Endothelial cell of umbilical vein (primary cell): Measurements from ENCODE around the gene RPL38. TPM values are rescaled to one million over a fixed set of nuclear protein-coding genes. Genes with fewer than 3 reads are reported as not detected.
"Not testable (repeated sequence)": the region's sequence is repeated elsewhere in the genome, so short reads cannot be mapped to it uniquely, and the experiment has no call there.

Source experiments
- BruUV-seq: library from RNA; stranded (reverse); fragments of 400-500 nt; replicated peaks from 2 replicates; lab custom pipeline; 2021; lab: Mats Ljungman, UMichigan
- CTCF ChIA-PET: fragments of 300-600, 350-600 bp; sonication (Branson Sonifier 250); formaldehyde crosslinking; loops from one replicate; lab custom pipeline; 2021; ENCODE audit warnings: antibody characterized with exemption, inconsistent platforms; lab: Charles Lee
- POLR2A ChIA-PET: fragments of 300-600, 350-600 bp; sonication (Branson Sonifier 250); formaldehyde crosslinking; loops from one replicate; lab custom pipeline; 2021; ENCODE audit warnings: antibody characterized with exemption, inconsistent platforms; lab: Charles Lee
- DNase-seq: peaks from one replicate; pipeline ENCODE4 v3.0.0-alpha.2; 2011; ENCODE audit warnings: low read depth, low spot score
- FAIRE-seq: peaks from 2 replicates; lab custom pipeline; 2011; peaks lifted over from hg19 to GRCh38; lab: Jason Lieb, UNC
- H2AFZ ChIP-seq: 2 replicates; pipeline ENCODE4 v1.6.0; 2012; ENCODE audit warnings: low read depth, low read length, control low read depth, inconsistent platforms
- H3K27ac ChIP-seq: 2 replicates; pipeline ENCODE4 v1.5.1; 2011; ENCODE audit warnings: low read depth, mild to moderate bottlenecking, control low read depth, low read length, moderate library complexity; ENCODE audit not compliant: insufficient read depth
- H3K27me3 ChIP-seq, 2 experiments: 2 replicates each; pipeline versions ENCODE4 v1.6.0 to v1.6.1; 2011; ENCODE audit warnings: low read length in 2 of 2, mixed read lengths in 1 of 2; ENCODE audit not compliant: control insufficient read depth in 2 of 2, insufficient read depth in 2 of 2
- H3K36me3 ChIP-seq, 2 experiments: 2 replicates in 1 of 2; 3 replicates in 1 of 2; pipeline ENCODE4 v1.5.1; 2011; ENCODE audit warnings: low read length in 2 of 2, mild to moderate bottlenecking in 1 of 2, moderate library complexity in 1 of 2; ENCODE audit not compliant: control insufficient read depth in 2 of 2, insufficient read depth in 2 of 2; ENCODE audit errors: extremely low read depth in 1 of 2
- H3K4me1 ChIP-seq: 3 replicates; pipeline ENCODE4 v1.5.1; 2011; ENCODE audit warnings: mild to moderate bottlenecking, low read length; ENCODE audit not compliant: control insufficient read depth, insufficient read depth; ENCODE audit errors: extremely low read depth
- H3K4me2 ChIP-seq: 2 replicates; pipeline ENCODE4 v1.6.1; 2011; ENCODE audit warnings: low read length, control low read depth, mixed read lengths; ENCODE audit not compliant: insufficient read depth
- H3K4me3 ChIP-seq, 3 experiments: fragments of 200-600 bp in 1 of 3; sonication (generic), shearing (Covaris generic) in 1 of 3; replicated peaks in 1 of 3; 2 replicates each; pipeline ENCODE4 v1.5.1; 2011 to 2016; ENCODE audit warnings: control low read depth in 3 of 3, low read length in 3 of 3, mild to moderate bottlenecking in 2 of 3, inconsistent platforms in 1 of 3, low read depth in 1 of 3, moderate library complexity in 1 of 3; ENCODE audit not compliant: insufficient read depth in 1 of 3
- H3K79me2 ChIP-seq: 2 replicates; pipeline ENCODE4 v1.6.0; 2012; ENCODE audit warnings: low read length, inconsistent platforms; ENCODE audit not compliant: control insufficient read depth, insufficient read depth
- H3K9ac ChIP-seq: replicated peaks from 2 replicates; pipeline ENCODE3; 2011; ENCODE audit warnings: low read length, control low read depth; ENCODE audit not compliant: insufficient read depth; ENCODE audit errors: extremely low read depth
- H3K9me1 ChIP-seq: replicated peaks from 3 replicates; pipeline ENCODE4 v1.6.0; 2011; ENCODE audit warnings: mild to moderate bottlenecking, low read length; ENCODE audit not compliant: control insufficient read depth, insufficient read depth; ENCODE audit errors: extremely low read depth
- H3K9me3 ChIP-seq: replicated peaks from 2 replicates; pipeline ENCODE4 v1.5.1; 2012; ENCODE audit warnings: low read length, inconsistent platforms; ENCODE audit not compliant: control insufficient read depth, insufficient read depth
- H4K20me1 ChIP-seq: replicated peaks from 2 replicates; pipeline ENCODE3; 2011; ENCODE audit warnings: mild to moderate bottlenecking, low read length; ENCODE audit not compliant: control insufficient read depth, insufficient read depth; ENCODE audit errors: extremely low read depth
- CTCF ChIP-seq, 2 donors: IDR thresholded peaks; 1 replicate in 1 of 2; 2 replicates in 1 of 2; pipeline ENCODE4 v1.5.1; 2011; ENCODE audit warnings: low read length in 2 of 2, mild to moderate bottlenecking in 2 of 2, moderate library complexity in 2 of 2, control low read depth in 1 of 2, inconsistent platforms in 1 of 2, low read depth in 1 of 2; ENCODE audit not compliant: insufficient read depth in 1 of 2; ENCODE audit errors: extremely low read depth in 1 of 2
- EZH2 ChIP-seq: IDR thresholded peaks from 2 replicates; pipeline ENCODE4 v1.6.1; 2012; ENCODE audit warnings: borderline replicate concordance, low read depth, mild to moderate bottlenecking, moderate library complexity, low read length, inconsistent platforms; ENCODE audit not compliant: severe bottlenecking
- FOS ChIP-seq: IDR thresholded peaks from 2 replicates; pipeline ENCODE4 v1.6.1; 2011; ENCODE audit warnings: mild to moderate bottlenecking, low read length, moderate library complexity, borderline replicate concordance; ENCODE audit not compliant: insufficient read depth
- GATA2 ChIP-seq: IDR thresholded peaks from 2 replicates; pipeline ENCODE4 v1.7.0; 2011; ENCODE audit warnings: low read depth, mild to moderate bottlenecking, moderate library complexity, mixed read lengths, low read length; ENCODE audit not compliant: insufficient read length, insufficient read depth
- JUN ChIP-seq: IDR thresholded peaks from 2 replicates; pipeline ENCODE4 v1.6.1; 2011; ENCODE audit warnings: borderline replicate concordance, low read depth; ENCODE audit not compliant: insufficient read length, insufficient read depth
- MAX ChIP-seq: IDR thresholded peaks from 2 replicates; pipeline ENCODE4 v1.6.1; 2011; ENCODE audit not compliant: insufficient read depth, insufficient read length
- MYC ChIP-seq: IDR thresholded peaks from one replicate; pipeline ENCODE4 v1.6.1; 2011; ENCODE audit warnings: mild to moderate bottlenecking, low read depth, low read length
- POLR2A ChIP-seq: IDR thresholded peaks from 2 replicates; pipeline ENCODE4 v1.6.1; 2012; ENCODE audit warnings: low read depth, mild to moderate bottlenecking, control low read depth, low read length
- POLR2AphosphoS5 ChIP-seq: IDR thresholded peaks from 2 replicates; pipeline ENCODE4 v1.6.1; 2012; ENCODE audit warnings: low read depth, mild to moderate bottlenecking, control low read depth, low read length, moderate library complexity; ENCODE audit not compliant: insufficient read depth
- dilution Hi-C: fragments of 300-500 bp; cut with MboI; formaldehyde crosslinking; loops from one replicate; pipeline ENCODE4 v1.15.0; 2019; ENCODE audit warnings: low sequenced_read_pairs; ENCODE audit not compliant: extremely low pct_ligation_motif_present
- intact Hi-C: fragments of 100-400 bp; cut with micrococcal nuclease; formaldehyde crosslinking; loops from one replicate; pipeline ENCODE4 v1.10.0; 2022
- polyA plus RNA-seq, 4 experiments: library from polyadenylated mRNA; depleted of rRNA in 3 of 4; stranded (reverse) in 3 of 4; unstranded in 1 of 4; fragments of >200 nt; gene quantifications; 2 replicates each; pipeline versions ENCODE4 v1.2.1 to v1.2.3, GENCODE V29; 2011 to 2012; ENCODE audit warnings: missing spikeins in 1 of 4
- total RNA-seq: library from RNA; stranded (reverse); gene quantifications from 2 replicates; pipeline ENCODE4 v1.2.3, GENCODE V29; 2021

RPL38 gene
- total and polyA plus RNA-seq, 2 donors (not counting 3 experiments of a cell fraction or from before 2014, with no cell fraction given): 256 to 1,006 TPM

GRCh38 chr17:74187761-74188160, 15.7 kb upstream of the RPL38 start:
- Histone ChIP-seq H3K79me2 (no peaks in the 10 kb centered on the region), H2AFZ (no peak overlapping the region), H3K36me3 (no peaks in the 10 kb centered on the region), H3K9me1 (no peaks in the 10 kb centered on the region), H3K27me3 (no peaks in the 10 kb centered on the region), H3K9ac (no peak overlapping the region), H3K27ac (no peak overlapping the region), H3K4me2 (no peak overlapping the region), H3K9me3 (no peaks in the 10 kb centered on the region), H4K20me1 (no peaks in the 10 kb centered on the region), H3K4me3 (no peak overlapping the region), H3K4me1 (no peaks in the 10 kb centered on the region)
- CTCF ChIA-PET: interaction anchor here (2.1 kb wide), 1 partner anchor 12 kb away, joined by 11 read pairs; no protein-coding TSS in a partner anchor
- no peak for TF ChIP-seq FOS
- TF ChIP-seq GATA2: no peak
- TF ChIP-seq CTCF (IDR thresholded peaks at IDR 0.05; ENCODE audit: extremely low read depth in 1 of 2, insufficient read depth in 1 of 2, low read depth in 1 of 2, low read length in 2 of 2): no peak
- TF ChIP-seq POLR2A: no peak
- no peak for TF ChIP-seq JUN
- no peak for TF ChIP-seq POLR2AphosphoS5
- no peak for TF ChIP-seq MAX
- TF ChIP-seq EZH2: no peak
- no peak for TF ChIP-seq MYC
- FAIRE-seq (no peak), DNase-seq (no peak)
- dilution Hi-C loops: no loop called here
- POLR2A ChIA-PET: no interaction called here
- intact Hi-C loops: no loop called here
- BruUV-seq: no TSS peak

DNA sequence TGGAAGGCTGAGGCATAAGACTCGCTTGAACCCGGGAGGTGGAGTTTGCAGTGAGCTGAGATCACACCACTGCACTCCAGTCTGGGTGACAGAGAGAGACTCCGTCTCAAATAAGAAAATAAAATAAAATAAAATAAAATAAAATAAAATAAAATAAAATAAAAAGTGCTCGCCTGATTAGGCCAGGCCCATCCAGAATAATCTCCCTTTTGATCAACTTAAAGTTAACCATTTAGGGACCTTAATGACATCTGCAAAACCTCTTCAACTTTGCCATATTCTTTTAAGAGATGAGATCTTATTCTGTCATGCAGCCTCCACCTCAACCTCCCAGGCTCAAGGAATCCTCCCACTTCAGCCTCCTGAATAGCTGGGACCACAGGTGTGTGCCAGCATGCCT, 14.8 kb upstream of the RPL38 start:
- H3K4me1 ChIP-seq, intact Hi-C loops, BruUV-seq, H2AFZ ChIP-seq, H3K9me1 ChIP-seq, H3K36me3 ChIP-seq, POLR2A ChIA-PET, FAIRE-seq, H3K4me2 ChIP-seq, H3K27me3 ChIP-seq, H3K79me2 ChIP-seq, H4K20me1 ChIP-seq, H3K27ac ChIP-seq, H3K9ac ChIP-seq, H3K4me3 ChIP-seq, DNase-seq, H3K9me3 ChIP-seq, dilution Hi-C loops: not testable (repeated sequence)
- CTCF ChIA-PET: interaction anchor here (1.4 to 2.1 kb wide), 2 partner anchors 11 to 15 kb away, joined by 5 to 11 read pairs; partner anchors contain the start of gene RPL38
